Epithelial cell of proximal tubule (primary cell): ENCODE measurements around the gene CNGA4. TPM values are rescaled to one million over a fixed set of nuclear protein-coding genes. Genes with fewer than 3 reads are reported as not detected.
A peak's percentile ranks its signal among the peaks of the same experiment; 100 is the strongest.

Experiments
- DNase-seq: peaks from one replicate; pipeline ENCODE4 v3.0.0-alpha.2; 2011; ENCODE audit warnings: low read depth
- H3K4me3 ChIP-seq: 2 replicates; pipeline ENCODE4 v1.5.1; 2011; ENCODE audit warnings: low read depth, mild to moderate bottlenecking, low read length
- CTCF ChIP-seq: conservative IDR thresholded peaks from 2 replicates; pipeline ENCODE4 v1.5.1; 2012; ENCODE audit warnings: low read depth, mild to moderate bottlenecking, low read length
- total RNA-seq: library from RNA; depleted of rRNA; stranded (reverse); fragments of >200 nt; gene quantifications from 2 replicates; pipeline ENCODE4 v1.2.3, GENCODE V29; 2015

The CNGA4 gene
- total RNA-seq, 1 donor from 2014 or later = not detected

- no peak for DNase-seq
- peak overlapping the region; percentile 39 for H3K4me3 ChIP-seq
- TF ChIP-seq CTCF = peak; percentile 8
Observed at GRCh38 chr11:6258571-6259081, 19.7 kb downstream of the CNGA4 start.

GRCh38 chr11:6260207-6260726 lies 21.4 kb downstream of the CNGA4 start:
- DNase-seq = no peak
- no peak for TF ChIP-seq CTCF
- H3K4me3 ChIP-seq = no peak overlapping the region

- no peak for DNase-seq
- no peak for TF ChIP-seq CTCF
- H3K4me3 ChIP-seq = no peak overlapping the region
Observed at GRCh38 chr11:6263662-6264061, 24.8 kb downstream of the CNGA4 start.

GRCh38 chr11:6268820-6269219 lies 29.9 kb downstream of the CNGA4 start:
- peak; percentile 19 for DNase-seq
- no peak overlapping the region for H3K4me3 ChIP-seq
- TF ChIP-seq CTCF = no peak

- no peak for TF ChIP-seq CTCF
- H3K4me3 ChIP-seq = no peak overlapping the region
- DNase-seq = no peak
Observed at GRCh38 chr11:6269994-6270393, 31.1 kb downstream of the CNGA4 start.

GRCh38 chr11:6270584-6271246 lies 31.8 kb downstream of the CNGA4 start:
- no peak for TF ChIP-seq CTCF
- no peak overlapping the region for H3K4me3 ChIP-seq
- DNase-seq = no peak

GRCh38 chr11:6271598-6271997 lies 32.7 kb downstream of the CNGA4 start:
- no peak overlapping the region for H3K4me3 ChIP-seq
- no peak for TF ChIP-seq CTCF
- DNase-seq = no peak
